Activated naive CD8-positive, alpha-beta T cell treated with anti-CD3 and anti-CD28 coated beads, Interleukin-2, amount 10 ng/mL, durations not matched to agents 7 days and 5 days (primary cell): Measurements from ENCODE around the gene CRYBG2. TPM values are rescaled to one million over a fixed set of nuclear protein-coding genes. Genes with fewer than 3 reads are reported as not detected.
A peak's percentile ranks its signal among the peaks of the same experiment; 100 is the strongest.

Source experiments
- ATAC-seq: fragments of 150-1000 bp; cut with Tn5 transposase; one replicate; pipeline ENCODE4 v1.10.0; 2021; ENCODE audit warnings: low read depth, moderate library complexity
- POLR2A ChIA-PET: fragments of 350-600 bp; sonication (Branson Sonifier 250); formaldehyde crosslinking; loops from one replicate; lab custom pipeline; 2021; ENCODE audit warnings: antibody characterized with exemption; lab: Charles Lee
- DNase-seq: peaks from one replicate; pipeline ENCODE4 v3.0.0; 2021
- H3K27ac Mint-ChIP-seq: one replicate; pipeline ENCODE4 v1.8.0; 2022; ENCODE audit warnings: mild to moderate bottlenecking, mixed read lengths
- H3K27me3 Mint-ChIP-seq: one replicate; pipeline ENCODE4 v1.8.0; 2022; ENCODE audit warnings: mild to moderate bottlenecking, moderate library complexity, mixed read lengths
- H3K36me3 Mint-ChIP-seq: one replicate; pipeline ENCODE4 v1.8.0; 2021; ENCODE audit warnings: mild to moderate bottlenecking, mixed read lengths
- H3K4me1 Mint-ChIP-seq: one replicate; pipeline ENCODE4 v1.8.0; 2021; ENCODE audit warnings: mixed read lengths
- H3K4me3 Mint-ChIP-seq: one replicate; pipeline ENCODE4 v1.8.0; 2022; ENCODE audit warnings: mild to moderate bottlenecking, moderate library complexity, mixed read lengths
- H3K9me3 Mint-ChIP-seq: one replicate; pipeline ENCODE4 v1.8.0; 2021; ENCODE audit warnings: mixed read lengths
- total RNA-seq, 2 experiments: library from RNA; stranded (reverse); gene quantifications; one replicate each; pipeline ENCODE4 v1.2.3, GENCODE V29; 2021

Gene CRYBG2
- total RNA-seq, 2 experiments from 2014 or later, result 7.9 to 10.3 TPM

- ATAC-seq (no peak), DNase-seq (no peak)
- peaks cover 57% of the 10 kb centered on the region for H3K4me1 Mint-ChIP-seq
- POLR2A ChIA-PET, result interaction anchor here (2.7 to 20.6 kb wide), 5 partner anchors 9 to 83 kb away, joined by 10 to 1079 read pairs (median 38); partner anchors contain the start of genes CD52, SH3BGRL3 and UBXN11
- H3K27me3 Mint-ChIP-seq, result no peaks in the 10 kb centered on the region
- peaks cover 9% of the 10 kb centered on the region for H3K36me3 Mint-ChIP-seq
- H3K27ac Mint-ChIP-seq, result peak overlapping the region; percentile 99
- no peaks in the 10 kb centered on the region for H3K9me3 Mint-ChIP-seq
- peak overlapping the region; percentile 74 for H3K4me3 Mint-ChIP-seq
Observed at GRCh38 chr1:26290882-26291261, 63.1 kb downstream of the CRYBG2 start.

- DNase-seq (no peak), ATAC-seq (peak; percentile 4)
- peak overlapping the region; percentile 99 for H3K27ac Mint-ChIP-seq
- no peaks in the 10 kb centered on the region for H3K27me3 Mint-ChIP-seq
- no peaks in the 10 kb centered on the region for H3K9me3 Mint-ChIP-seq
- H3K4me1 Mint-ChIP-seq, result peaks cover 57% of the 10 kb centered on the region
- H3K36me3 Mint-ChIP-seq, result peaks cover 7% of the 10 kb centered on the region
- H3K4me3 Mint-ChIP-seq, result peak overlapping the region; percentile 74
- POLR2A ChIA-PET, result interaction anchor here (1.0 to 20.6 kb wide), 7 partner anchors 7 to 408 kb away, joined by 3 to 1079 read pairs (median 22); partner anchors contain the start of genes CD52, SH3BGRL3 and UBXN11
Observed at GRCh38 chr1:26290122-26290881, 63.6 kb downstream of the CRYBG2 start.

DNA sequence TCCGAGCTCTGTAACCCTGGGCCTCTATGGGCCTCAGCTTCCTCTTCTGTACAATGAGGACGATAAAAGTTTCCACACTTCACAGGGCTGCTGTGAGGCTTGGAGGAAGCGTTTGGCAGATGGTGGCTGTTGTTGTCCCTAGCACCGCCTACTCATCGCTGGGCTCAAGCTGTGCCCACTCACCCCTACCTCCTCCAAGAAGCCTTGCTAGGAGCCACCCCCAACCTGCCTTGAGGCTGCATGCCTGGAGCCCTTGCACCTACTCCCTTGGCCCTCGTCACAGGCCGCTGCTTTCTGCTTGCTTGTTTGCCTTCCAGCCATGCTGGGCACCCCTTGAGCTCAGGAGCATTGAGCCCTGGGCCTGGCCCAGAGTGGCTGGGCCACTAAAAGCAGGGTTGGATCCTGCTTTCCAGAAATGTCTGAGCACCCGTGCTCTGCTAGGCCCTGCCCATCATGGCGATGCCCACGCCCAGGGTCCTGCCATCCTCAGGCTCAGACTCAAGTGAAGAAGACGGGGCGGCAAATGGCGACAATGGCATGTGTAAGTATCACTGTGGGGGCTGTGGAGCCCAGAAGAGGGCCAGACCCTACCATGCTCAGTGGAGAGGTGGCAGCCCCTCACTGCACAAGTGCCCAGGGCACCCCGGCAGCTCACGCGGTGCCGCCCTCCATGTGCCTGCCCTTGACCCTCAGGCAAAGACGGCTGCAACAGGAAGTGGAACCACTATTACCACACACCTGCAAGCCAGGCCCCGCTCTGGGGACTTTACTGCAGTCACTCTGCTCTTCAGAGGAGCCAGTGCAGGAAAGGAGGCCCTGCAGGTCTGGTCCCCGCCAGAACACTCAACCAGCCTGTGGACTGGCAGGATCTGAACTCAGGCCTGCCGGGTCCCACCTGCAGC, 64.5 kb downstream of the CRYBG2 start:
- peak; percentile 27 for ATAC-seq
- no peaks in the 10 kb centered on the region for H3K27me3 Mint-ChIP-seq
- H3K27ac Mint-ChIP-seq, result peak overlapping the region; percentile 99
- peaks cover 9% of the 10 kb centered on the region for H3K36me3 Mint-ChIP-seq
- H3K4me3 Mint-ChIP-seq, result peak overlapping the region; percentile 74
- DNase-seq, result peak; percentile 69
- POLR2A ChIA-PET, result interaction anchor here (0.6 to 20.6 kb wide), 18 partner anchors 8 to 409 kb away, joined by 3 to 1079 read pairs (median 6); partner anchors contain the start of genes CD52, DHDDS, SH3BGRL3 and UBXN11
- H3K9me3 Mint-ChIP-seq, result no peaks in the 10 kb centered on the region
- H3K4me1 Mint-ChIP-seq, result peaks cover 66% of the 10 kb centered on the region

GRCh38 chr1:26288311-26288941, 65.5 kb downstream of the CRYBG2 start:
- peak overlapping the region; percentile 74 for H3K4me3 Mint-ChIP-seq
- H3K4me1 Mint-ChIP-seq, result peaks cover 72% of the 10 kb centered on the region
- ATAC-seq (peak; percentile 15), DNase-seq (peak; percentile 62)
- H3K27me3 Mint-ChIP-seq, result no peaks in the 10 kb centered on the region
- H3K36me3 Mint-ChIP-seq, result peaks cover 9% of the 10 kb centered on the region
- no peaks in the 10 kb centered on the region for H3K9me3 Mint-ChIP-seq
- POLR2A ChIA-PET, result interaction anchor here (0.6 to 20.6 kb wide), 18 partner anchors 8 to 162 kb away, joined by 3 to 1079 read pairs (median 6); partner anchors contain the start of genes CD52, DHDDS, SH3BGRL3 and UBXN11
- H3K27ac Mint-ChIP-seq, result peak overlapping the region; percentile 99

- peak overlapping the region; percentile 74 for H3K4me3 Mint-ChIP-seq
- H3K4me1 Mint-ChIP-seq, result peaks cover 76% of the 10 kb centered on the region
- peaks cover 9% of the 10 kb centered on the region for H3K36me3 Mint-ChIP-seq
- no peaks in the 10 kb centered on the region for H3K9me3 Mint-ChIP-seq
- POLR2A ChIA-PET, result interaction anchor here (1.0 to 20.6 kb wide), 9 partner anchors 7 to 144 kb away, joined by 3 to 1079 read pairs (median 9); partner anchors contain the start of genes CD52, DHDDS, SH3BGRL3 and UBXN11
- H3K27me3 Mint-ChIP-seq, result no peaks in the 10 kb centered on the region
- ATAC-seq (no peak), DNase-seq (no peak)
- peak overlapping the region; percentile 99 for H3K27ac Mint-ChIP-seq
Observed at GRCh38 chr1:26287811-26288210, 66.1 kb downstream of the CRYBG2 start.

DNA sequence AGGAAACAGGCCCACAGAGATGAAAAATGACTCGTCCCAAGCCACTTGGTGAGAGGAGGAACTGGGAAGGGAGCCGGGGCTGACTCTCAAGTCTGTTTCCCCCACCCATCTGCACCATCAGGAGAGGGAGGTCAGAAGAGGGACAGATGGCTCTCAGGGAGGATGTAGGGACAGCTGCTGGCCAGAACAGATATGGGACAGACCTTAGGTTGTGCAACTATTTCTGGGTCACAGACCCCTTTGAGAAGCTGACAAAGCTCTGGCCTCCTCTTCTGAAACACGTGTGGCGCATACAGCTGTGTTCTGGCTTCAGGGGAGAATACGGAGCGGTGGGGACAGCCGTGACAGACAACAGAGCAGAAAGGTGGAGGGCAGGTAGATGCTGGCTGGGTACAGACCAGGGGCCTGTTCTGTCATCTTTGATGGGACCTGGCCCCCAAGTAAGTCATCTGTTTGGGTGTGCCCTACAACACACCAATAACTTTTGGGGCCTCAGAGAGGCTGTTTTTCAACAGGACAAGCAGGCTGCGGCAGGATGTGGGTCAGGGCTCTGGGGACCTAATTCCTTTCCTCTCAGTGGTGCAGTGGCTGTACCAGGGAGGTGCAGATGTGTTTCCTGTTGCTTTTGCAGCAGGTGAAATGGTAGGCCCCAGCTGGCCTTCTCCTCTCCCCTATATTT, 66.8 kb downstream of the CRYBG2 start:
- H3K9me3 Mint-ChIP-seq, result no peaks in the 10 kb centered on the region
- no peaks in the 10 kb centered on the region for H3K27me3 Mint-ChIP-seq
- peaks cover 80% of the 10 kb centered on the region for H3K4me1 Mint-ChIP-seq
- ATAC-seq (peak; percentile 43), DNase-seq (peak; percentile 79)
- POLR2A ChIA-PET, result interaction anchor here (0.5 to 20.6 kb wide), 9 partner anchors 7 to 409 kb away, joined by 3 to 1079 read pairs (median 7); partner anchors contain the start of genes ARID1A, CD52, DHDDS and SH3BGRL3
- H3K4me3 Mint-ChIP-seq, result peak overlapping the region; percentile 74
- H3K36me3 Mint-ChIP-seq, result peaks cover 9% of the 10 kb centered on the region
- peak overlapping the region; percentile 99 for H3K27ac Mint-ChIP-seq

DNA sequence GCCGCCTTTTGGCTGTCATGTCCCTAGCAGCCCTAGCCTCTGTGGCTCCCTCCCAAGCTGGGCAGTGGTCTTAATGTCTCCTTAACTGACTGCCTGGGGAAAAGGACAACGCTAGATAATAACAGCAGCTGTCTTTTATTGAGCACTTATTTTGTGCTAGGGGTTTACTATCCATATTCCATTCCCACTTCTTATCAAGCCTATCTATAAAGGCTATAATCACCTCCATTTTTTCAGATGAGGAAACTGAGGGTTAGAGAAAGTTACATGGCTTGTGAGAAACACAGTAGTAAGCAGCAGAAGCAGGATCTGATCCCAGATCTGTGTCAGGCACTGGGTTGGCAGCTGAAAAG, 67.9 kb downstream of the CRYBG2 start:
- POLR2A ChIA-PET, result interaction anchor here (1.2 to 20.6 kb wide), 9 partner anchors 9 to 105 kb away, joined by 3 to 1079 read pairs (median 11); partner anchors contain the start of genes CD52, CEP85 and UBXN11
- peak overlapping the region; percentile 99 for H3K27ac Mint-ChIP-seq
- no peaks in the 10 kb centered on the region for H3K27me3 Mint-ChIP-seq
- peaks cover 80% of the 10 kb centered on the region for H3K4me1 Mint-ChIP-seq
- no peak for DNase-seq
- H3K36me3 Mint-ChIP-seq, result peaks cover 14% of the 10 kb centered on the region
- H3K4me3 Mint-ChIP-seq, result no peak overlapping the region
- no peak for ATAC-seq
- no peaks in the 10 kb centered on the region for H3K9me3 Mint-ChIP-seq

DNA sequence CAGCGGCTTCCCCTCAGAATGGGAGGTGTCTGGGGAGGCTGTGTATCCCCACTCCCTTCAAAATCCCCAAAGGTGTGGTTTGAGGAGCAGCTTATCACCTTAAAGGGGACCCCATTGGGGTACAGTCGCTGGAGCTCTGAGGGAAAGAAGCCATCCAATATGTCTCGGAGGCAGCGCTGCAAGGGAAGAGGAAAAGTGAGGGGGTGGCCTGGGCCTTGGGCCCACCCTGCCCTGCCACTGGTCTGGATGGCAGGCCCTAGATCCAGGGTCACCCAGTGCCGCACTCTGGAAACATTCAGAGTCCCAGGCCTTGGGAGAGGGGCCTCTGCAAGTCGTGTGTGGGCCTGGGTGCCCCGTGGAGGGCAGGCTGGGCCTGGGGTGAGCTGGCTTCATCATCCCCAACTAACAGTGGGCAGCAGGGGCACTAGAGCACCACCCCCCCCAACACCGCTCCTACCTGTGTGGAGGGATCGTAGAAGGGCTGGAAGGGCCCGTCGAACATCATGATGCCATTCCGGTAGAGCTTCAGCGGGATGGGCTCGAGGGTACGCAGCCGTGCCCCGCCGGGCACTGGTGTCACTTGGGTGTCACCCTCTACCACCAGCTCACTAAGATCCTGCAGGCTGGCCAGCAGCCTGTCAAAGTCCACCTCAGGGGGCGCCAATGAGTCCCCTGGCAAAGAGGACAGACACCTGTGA, 68.4 kb downstream of the CRYBG2 start:
- no peak for ATAC-seq
- Mint-ChIP-seq H3K4me3 (peak overlapping the region; percentile 89), H3K4me1 (peaks cover 78% of the 10 kb centered on the region), H3K36me3 (peaks cover 16% of the 10 kb centered on the region), H3K27me3 (no peaks in the 10 kb centered on the region), H3K9me3 (no peaks in the 10 kb centered on the region), H3K27ac (peak overlapping the region; percentile 99)
- POLR2A ChIA-PET, result interaction anchor here (0.5 to 20.6 kb wide), 17 partner anchors 9 to 147 kb away, joined by 3 to 1079 read pairs (median 6); partner anchors contain the start of genes CD52, CEP85, DHDDS and UBXN11
- DNase-seq, result peak; percentile 72

GRCh38 chr1:26284597-26285347, 69.2 kb downstream of the CRYBG2 start:
- Mint-ChIP-seq H3K4me1 (peaks cover 71% of the 10 kb centered on the region), H3K27me3 (no peaks in the 10 kb centered on the region), H3K9me3 (no peaks in the 10 kb centered on the region), H3K27ac (peak overlapping the region; percentile 99), H3K4me3 (peak overlapping the region; percentile 89), H3K36me3 (peaks cover 18% of the 10 kb centered on the region)
- POLR2A ChIA-PET, result interaction anchor here (0.5 to 20.6 kb wide), 17 partner anchors 9 to 169 kb away, joined by 3 to 1079 read pairs (median 6); partner anchors contain the start of genes CD52, CEP85, DHDDS and UBXN11
- ATAC-seq, result peak; percentile 63
- peak; percentile 85 for DNase-seq

- H3K9me3 Mint-ChIP-seq, result no peaks in the 10 kb centered on the region
- H3K4me1 Mint-ChIP-seq, result peaks cover 64% of the 10 kb centered on the region
- H3K27me3 Mint-ChIP-seq, result no peaks in the 10 kb centered on the region
- H3K4me3 Mint-ChIP-seq, result peak overlapping the region; percentile 89
- H3K36me3 Mint-ChIP-seq, result peaks cover 18% of the 10 kb centered on the region
- no peak for ATAC-seq
- DNase-seq, result peak; percentile 52
- peak overlapping the region; percentile 99 for H3K27ac Mint-ChIP-seq
- POLR2A ChIA-PET, result interaction anchor here (0.6 to 20.6 kb wide), 12 partner anchors 8 to 168 kb away, joined by 3 to 1079 read pairs (median 8); partner anchors contain the start of genes CD52 and UBXN11
Observed at GRCh38 chr1:26283871-26284596, 69.9 kb downstream of the CRYBG2 start.
